PC-9 (cell line): ENCODE data around the gene RFFL. TPM values are rescaled to one million over a fixed set of nuclear protein-coding genes. Genes with fewer than 3 reads are reported as not detected.

ENCODE experiments used
- BruUV-seq: library from RNA; stranded (reverse); fragments of 400-500 nt; replicated peaks from 2 replicates; lab custom pipeline; 2021; lab: Mats Ljungman, UMichigan
- CTCF ChIA-PET: fragments of 300-600 bp; sonication (Branson Sonifier 250); formaldehyde crosslinking; loops from one replicate; lab custom pipeline; 2022; ENCODE audit warnings: antibody characterized with exemption; lab: Charles Lee
- POLR2A ChIA-PET: fragments of 300-600 bp; sonication (Branson Sonifier 250); formaldehyde crosslinking; loops from one replicate; lab custom pipeline; 2022; ENCODE audit warnings: antibody characterized with exemption; ENCODE audit not compliant: unreplicated experiment; lab: Charles Lee
- DNase-seq, 2 experiments: peaks; one replicate each; pipeline versions ENCODE4 v3.0.0 to v3.0.0-alpha.2; 2015 to 2022; ENCODE audit warnings: mixed read lengths in 1 of 2
- H2AFZ ChIP-seq: fragments of 200-600 bp; sonication (generic); 2 replicates; pipeline ENCODE4 v1.8.1; 2017; ENCODE audit warnings: antibody characterized with exemption
- H3F3A ChIP-seq: fragments of 200-600 bp; sonication (generic); 2 replicates; pipeline ENCODE4 v1.8.1; 2017; ENCODE audit warnings: antibody characterized with exemption, mild to moderate bottlenecking, low read depth; ENCODE audit not compliant: insufficient read depth
- H3K27ac ChIP-seq: fragments of 200-600 bp; sonication (generic); 2 replicates; pipeline ENCODE4 v1.6.1; 2016; ENCODE audit warnings: mixed run types
- H3K27me3 ChIP-seq: fragments of 200-600 bp; sonication (generic); 2 replicates; pipeline ENCODE4 v1.6.1; 2016; ENCODE audit warnings: low read depth, mixed run types; ENCODE audit not compliant: insufficient read depth
- H3K36me3 ChIP-seq: fragments of 200-600 bp; sonication (generic); 2 replicates; pipeline ENCODE4 v1.6.1; 2016; ENCODE audit warnings: low read depth, mixed run types
- H3K4me1 ChIP-seq: fragments of 200-600 bp; sonication (generic); replicated peaks from 2 replicates; pipeline ENCODE4 v1.6.1; 2016; ENCODE audit warnings: mixed run types; ENCODE audit not compliant: insufficient read depth
- H3K4me2 ChIP-seq: fragments of 200-600 bp; sonication (generic); 2 replicates; pipeline ENCODE4 v1.6.1; 2017; ENCODE audit warnings: mixed run types
- H3K4me3 ChIP-seq: fragments of 200-600 bp; sonication (generic); 2 replicates; pipeline ENCODE4 v1.6.1; 2016; ENCODE audit warnings: mixed run types
- H3K79me2 ChIP-seq: fragments of 200-600 bp; sonication (generic); 2 replicates; pipeline ENCODE4 v1.6.1; 2017; ENCODE audit warnings: low read depth, mixed run types
- H3K9me2 ChIP-seq: fragments of 200-600 bp; sonication (generic); 2 replicates; pipeline ENCODE4 v1.8.1; 2017; ENCODE audit warnings: mild to moderate bottlenecking; ENCODE audit not compliant: insufficient read depth
- H3K9me3 ChIP-seq: fragments of 200-600 bp; sonication (generic); 2 replicates; pipeline ENCODE4 v1.8.1; 2016; ENCODE audit warnings: low read depth; ENCODE audit not compliant: insufficient read depth
- H4K20me1 ChIP-seq: fragments of 200-600 bp; sonication (generic); 2 replicates; pipeline ENCODE4 v1.8.1; 2017; ENCODE audit not compliant: insufficient read depth
- EZH2 ChIP-seq: fragments of 200-600 bp; sonication (generic); IDR thresholded peaks from 2 replicates; pipeline ENCODE4 v1.8.0; 2017; ENCODE audit warnings: antibody characterized with exemption, low read depth
- intact Hi-C: fragments of 100-400 bp; cut with micrococcal nuclease; formaldehyde crosslinking; loops from one replicate; pipeline ENCODE4 v1.10.0; 2022; ENCODE audit not compliant: unreplicated experiment
- total RNA-seq: library from RNA; stranded (reverse); gene quantifications from 2 replicates; pipeline ENCODE4 v1.2.3, GENCODE V29; 2021
- TF ChIP-seq, protein P1 (sequence below): fragments of 200-600 bp; sonication (generic); conservative IDR thresholded peaks from 2 replicates; pipeline ENCODE4 v1.6.1; 2017; ENCODE audit warnings: mixed run types, antibody characterized with exemption, mild to moderate bottlenecking, moderate library complexity

RFFL gene
- total RNA-seq, 1 experiment from 2014 or later = 38.1 TPM

DNA sequence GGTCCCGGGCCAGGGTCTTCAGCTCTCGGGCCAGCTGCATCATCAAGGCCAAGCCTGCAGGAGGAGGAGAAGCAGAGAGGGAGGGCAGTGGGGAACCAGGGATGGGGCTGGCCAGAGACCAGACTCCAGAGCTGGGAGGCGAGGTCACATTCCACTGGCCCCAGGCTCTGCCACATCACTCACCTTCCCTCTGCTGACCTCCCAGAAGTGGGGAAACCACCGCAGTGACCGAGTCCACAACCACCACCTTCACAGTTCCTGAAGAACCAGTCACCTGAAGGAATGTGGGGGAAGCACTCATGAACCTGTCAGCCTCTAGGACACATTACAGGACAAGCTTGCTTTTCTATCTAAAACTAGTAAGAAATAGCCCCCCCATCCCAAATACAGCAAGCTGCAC, 39.8 kb upstream of the RFFL start:
- ChIA-PET CTCF (no interaction called here), POLR2A (interaction anchor here (0.6 kb wide), 1 partner anchor 264 kb away, joined by 15 read pairs; no protein-coding TSS in a partner anchor)
- no peaks in the 10 kb centered on the region for H3F3A ChIP-seq
- no peak overlapping the region for H3K27ac ChIP-seq
- H3K4me3 ChIP-seq = no peak overlapping the region
- no peaks in the 10 kb centered on the region for H3K27me3 ChIP-seq
- no peak for TF ChIP-seq EZH2
- TF ChIP-seq, protein P1, sequence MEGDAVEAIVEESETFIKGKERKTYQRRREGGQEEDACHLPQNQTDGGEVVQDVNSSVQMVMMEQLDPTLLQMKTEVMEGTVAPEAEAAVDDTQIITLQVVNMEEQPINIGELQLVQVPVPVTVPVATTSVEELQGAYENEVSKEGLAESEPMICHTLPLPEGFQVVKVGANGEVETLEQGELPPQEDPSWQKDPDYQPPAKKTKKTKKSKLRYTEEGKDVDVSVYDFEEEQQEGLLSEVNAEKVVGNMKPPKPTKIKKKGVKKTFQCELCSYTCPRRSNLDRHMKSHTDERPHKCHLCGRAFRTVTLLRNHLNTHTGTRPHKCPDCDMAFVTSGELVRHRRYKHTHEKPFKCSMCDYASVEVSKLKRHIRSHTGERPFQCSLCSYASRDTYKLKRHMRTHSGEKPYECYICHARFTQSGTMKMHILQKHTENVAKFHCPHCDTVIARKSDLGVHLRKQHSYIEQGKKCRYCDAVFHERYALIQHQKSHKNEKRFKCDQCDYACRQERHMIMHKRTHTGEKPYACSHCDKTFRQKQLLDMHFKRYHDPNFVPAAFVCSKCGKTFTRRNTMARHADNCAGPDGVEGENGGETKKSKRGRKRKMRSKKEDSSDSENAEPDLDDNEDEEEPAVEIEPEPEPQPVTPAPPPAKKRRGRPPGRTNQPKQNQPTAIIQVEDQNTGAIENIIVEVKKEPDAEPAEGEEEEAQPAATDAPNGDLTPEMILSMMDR = no peak
- H3K4me2 ChIP-seq = no peak overlapping the region
- no peaks in the 10 kb centered on the region for H3K79me2 ChIP-seq
- BruUV-seq = no TSS peak
- no peak overlapping the region for H2AFZ ChIP-seq
- DNase-seq = peak; percentile 63 to 74
- intact Hi-C loops = no loop called here
- no peaks in the 10 kb centered on the region for H3K9me3 ChIP-seq
- no peaks in the 10 kb centered on the region for H3K9me2 ChIP-seq
- H3K36me3 ChIP-seq = no peaks in the 10 kb centered on the region
- H4K20me1 ChIP-seq = no peaks in the 10 kb centered on the region
- H3K4me1 ChIP-seq = peaks cover 7% of the 10 kb centered on the region; the same call in 1 of the 2 replicates

GRCh38 chr17:35101725-35102124, 38.2 kb upstream of the RFFL start:
- Histone ChIP-seq H3K9me2 (no peaks in the 10 kb centered on the region), H3K4me3 (no peak overlapping the region), H3K79me2 (no peaks in the 10 kb centered on the region), H3F3A (no peaks in the 10 kb centered on the region), H3K27me3 (no peaks in the 10 kb centered on the region), H3K9me3 (no peaks in the 10 kb centered on the region), H3K27ac (no peak overlapping the region), H3K4me1 (peaks cover 7% of the 10 kb centered on the region; the same call in 1 of the 2 replicates), H4K20me1 (no peaks in the 10 kb centered on the region), H2AFZ (no peak overlapping the region), H3K4me2 (no peak overlapping the region), H3K36me3 (no peaks in the 10 kb centered on the region)
- CTCF ChIA-PET = no interaction called here
- no TSS peak for BruUV-seq
- TF ChIP-seq EZH2 = no peak
- TF ChIP-seq, protein P1 = no peak
- intact Hi-C loops = no loop called here
- no peak for DNase-seq
- POLR2A ChIA-PET = no interaction called here

DNA sequence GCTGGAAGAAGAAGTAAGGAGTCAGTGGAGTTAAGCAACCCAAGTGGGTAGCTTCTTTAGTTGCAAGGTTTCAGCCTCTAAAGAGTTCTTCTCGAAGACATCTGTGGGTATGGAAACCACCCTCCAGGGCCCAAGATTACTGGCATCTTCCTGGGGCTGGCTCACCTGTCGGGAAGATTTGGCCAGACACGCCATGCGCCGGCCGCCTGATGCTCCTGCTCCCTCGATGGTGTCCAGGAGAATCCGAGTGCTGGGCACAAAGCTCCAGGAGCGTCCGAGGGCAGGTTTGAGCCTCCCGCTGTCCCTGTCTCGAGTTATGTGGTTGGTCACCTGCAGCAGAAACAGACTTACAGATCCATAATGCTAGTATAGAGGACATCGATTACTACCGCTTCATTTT, 37.5 kb upstream of the RFFL start:
- peaks cover 7% of the 10 kb centered on the region; the same call in 1 of the 2 replicates for H3K4me1 ChIP-seq
- no peaks in the 10 kb centered on the region for H3F3A ChIP-seq
- TF ChIP-seq EZH2 = no peak
- TF ChIP-seq, protein P1 = no peak
- CTCF ChIA-PET = no interaction called here
- no peaks in the 10 kb centered on the region for H4K20me1 ChIP-seq
- H3K4me2 ChIP-seq = no peak overlapping the region
- no peaks in the 10 kb centered on the region for H3K9me2 ChIP-seq
- no peaks in the 10 kb centered on the region for H3K9me3 ChIP-seq
- POLR2A ChIA-PET = no interaction called here
- no TSS peak for BruUV-seq
- intact Hi-C loops = no loop called here
- no peak overlapping the region for H3K4me3 ChIP-seq
- no peak for DNase-seq
- H2AFZ ChIP-seq = no peak overlapping the region
- no peaks in the 10 kb centered on the region for H3K79me2 ChIP-seq
- H3K36me3 ChIP-seq = no peaks in the 10 kb centered on the region
- no peaks in the 10 kb centered on the region for H3K27me3 ChIP-seq
- no peak overlapping the region for H3K27ac ChIP-seq
